Panc1 (cell line): ENCODE results near the gene SUMF2. TPM values are rescaled to one million over a fixed set of nuclear protein-coding genes. Genes with fewer than 3 reads are reported as not detected.
A peak's percentile ranks its signal among the peaks of the same experiment; 100 is the strongest.
"Not testable (repeated sequence)": the region's sequence is repeated elsewhere in the genome, so short reads cannot be mapped to it uniquely, and the experiment has no call there.

Experiments used
- ATAC-seq: fragments of 200-7000 bp; cut with Tn5 transposase; 2 replicates; pipeline ENCODE4 v1.9.1; 2020; ENCODE audit warnings: mild to moderate bottlenecking, moderate library complexity
- BruUV-seq: library from RNA; stranded (reverse); fragments of 400-500 nt; replicated peaks from 2 replicates; lab custom pipeline; 2021; lab: Mats Ljungman, UMichigan
- CTCF ChIA-PET: fragments of 300-600 bp; sonication (Branson Sonifier 250); formaldehyde crosslinking; loops from one replicate; lab custom pipeline; 2022; ENCODE audit warnings: antibody characterized with exemption; lab: Charles Lee
- POLR2A ChIA-PET: fragments of 300-600 bp; sonication (Branson Sonifier 250); formaldehyde crosslinking; loops from one replicate; lab custom pipeline; 2022; ENCODE audit warnings: antibody characterized with exemption; lab: Charles Lee
- DNase-seq: peaks from one replicate; pipeline ENCODE4 v3.0.0-alpha.2; 2010; ENCODE audit warnings: low read depth, low spot score
- H3K27ac ChIP-seq: 2 replicates; pipeline ENCODE4 v1.5.1; 2011; ENCODE audit warnings: mild to moderate bottlenecking, low read length, inconsistent platforms
- H3K27me3 ChIP-seq: fragments of 200-500 bp; sonication (Bioruptor generic); 2 replicates; pipeline ENCODE4 v1.6.0; 2014; ENCODE audit warnings: low read length, inconsistent platforms; ENCODE audit not compliant: control insufficient read depth, insufficient read depth
- H3K36me3 ChIP-seq: fragments of 200-500 bp; sonication (Bioruptor generic); 2 replicates; pipeline ENCODE4 v1.5.1; 2014; ENCODE audit warnings: inconsistent platforms, mild to moderate bottlenecking, low read length, moderate library complexity; ENCODE audit not compliant: control insufficient read depth, insufficient read depth
- H3K4me1 ChIP-seq: 2 replicates; pipeline ENCODE4 v1.5.1; 2011; ENCODE audit warnings: inconsistent platforms, mild to moderate bottlenecking, low read length, moderate library complexity; ENCODE audit not compliant: control insufficient read depth, insufficient read depth
- H3K4me3 ChIP-seq, 2 experiments: 2 replicates each; pipeline ENCODE4 v1.5.1; 2011 to 2012; ENCODE audit warnings: low read depth in 2 of 2, low read length in 2 of 2, mild to moderate bottlenecking in 2 of 2, inconsistent platforms in 1 of 2, moderate library complexity in 1 of 2
- H3K9me3 ChIP-seq: fragments of 200-500 bp; sonication (Bioruptor generic); 2 replicates; pipeline ENCODE4 v1.5.1; 2014; ENCODE audit warnings: low read depth, mild to moderate bottlenecking, inconsistent platforms, low read length, moderate library complexity; ENCODE audit not compliant: control insufficient read depth, insufficient read depth
- POLR2AphosphoS5 ChIP-seq: IDR thresholded peaks from 2 replicates; pipeline ENCODE4 v1.6.1; 2012; ENCODE audit warnings: mild to moderate bottlenecking, low read depth, low read length, moderate library complexity
- SIN3A ChIP-seq: IDR thresholded peaks from 2 replicates; pipeline ENCODE4 v1.6.1; 2012; ENCODE audit warnings: low read depth, mild to moderate bottlenecking, low read length, moderate library complexity, borderline replicate concordance; ENCODE audit not compliant: insufficient read depth
- TCF7L2 ChIP-seq: IDR thresholded peaks from 2 replicates; pipeline ENCODE4 v1.6.1; 2011; ENCODE audit warnings: mild to moderate bottlenecking, low read depth, low read length, inconsistent platforms
- in situ Hi-C: cut with HindIII; loops from 2 replicates; pipeline ENCODE4 v1.10.0; 2016; ENCODE audit warnings: low sequenced_read_pairs, low pct_unique_long_range_greater_than_20kb
- intact Hi-C: fragments of 100-400 bp; cut with micrococcal nuclease; formaldehyde crosslinking; loops from one replicate; pipeline ENCODE4 v1.10.0; 2022; ENCODE audit not compliant: unreplicated experiment
- total RNA-seq: library from RNA; stranded (reverse); gene quantifications from one replicate; pipeline ENCODE4 v1.2.1, GENCODE V29; 2021; ENCODE audit not compliant: unreplicated experiment
- TF ChIP-seq, protein P1 (sequence below), 2 experiments: IDR thresholded peaks; 2 replicates each; pipeline ENCODE4 v1.6.1; 2011 to 2012; ENCODE audit warnings: low read depth in 2 of 2, control low read depth in 1 of 2, low read length in 1 of 2, mild to moderate bottlenecking in 1 of 2, moderate library complexity in 1 of 2; ENCODE audit not compliant: insufficient read depth in 1 of 2
- TF ChIP-seq, protein P2 (sequence below): fragments of 450-650 bp; IDR thresholded peaks from 2 replicates; pipeline ENCODE4 v1.5.1; 2017; ENCODE audit warnings: mild to moderate bottlenecking

Gene SUMF2
- total RNA-seq, 1 experiment from 2014 or later = 156 TPM

DNA sequence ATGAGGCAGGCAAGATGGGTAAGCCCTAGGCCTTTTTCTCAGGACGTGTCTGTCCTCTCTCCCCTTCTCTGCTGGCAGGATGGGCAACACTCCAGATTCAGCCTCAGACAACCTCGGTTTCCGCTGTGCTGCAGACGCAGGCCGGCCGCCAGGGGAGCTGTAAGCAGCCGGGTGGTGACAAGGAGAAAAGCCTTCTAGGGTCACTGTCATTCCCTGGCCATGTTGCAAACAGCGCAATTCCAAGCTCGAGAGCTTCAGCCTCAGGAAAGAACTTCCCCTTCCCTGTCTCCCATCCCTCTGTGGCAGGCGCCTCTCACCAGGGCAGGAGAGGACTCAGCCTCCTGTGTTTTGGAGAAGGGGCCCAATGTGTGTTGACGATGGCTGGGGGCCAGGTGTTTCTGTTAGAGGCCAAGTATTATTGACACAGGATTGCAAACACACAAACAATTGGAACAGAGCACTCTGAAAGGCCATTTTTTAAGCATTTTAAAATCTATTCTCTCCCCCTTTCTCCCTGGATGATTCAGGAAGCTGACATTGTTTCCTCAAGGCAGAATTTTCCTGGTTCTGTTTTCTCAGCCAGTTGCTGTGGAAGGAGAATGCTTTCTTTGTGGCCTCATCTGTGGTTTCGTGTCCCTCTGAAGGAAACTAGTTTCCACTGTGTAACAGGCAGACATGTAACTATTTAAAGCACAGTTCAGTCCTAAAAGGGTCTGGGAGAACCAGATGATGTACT lies 15.5 kb downstream of the SUMF2 start:
- Histone ChIP-seq H3K27ac (peak overlapping the region; percentile 5), H3K27me3 (no peaks in the 10 kb centered on the region), H3K9me3 (no peaks in the 10 kb centered on the region), H3K36me3 (no peaks in the 10 kb centered on the region), H3K4me1 (peaks cover 14% of the 10 kb centered on the region), H3K4me3 (no peak overlapping the region)
- TF ChIP-seq TCF7L2 (no peak), POLR2AphosphoS5 (no peak), SIN3A (no peak)
- TF ChIP-seq, protein P1, sequence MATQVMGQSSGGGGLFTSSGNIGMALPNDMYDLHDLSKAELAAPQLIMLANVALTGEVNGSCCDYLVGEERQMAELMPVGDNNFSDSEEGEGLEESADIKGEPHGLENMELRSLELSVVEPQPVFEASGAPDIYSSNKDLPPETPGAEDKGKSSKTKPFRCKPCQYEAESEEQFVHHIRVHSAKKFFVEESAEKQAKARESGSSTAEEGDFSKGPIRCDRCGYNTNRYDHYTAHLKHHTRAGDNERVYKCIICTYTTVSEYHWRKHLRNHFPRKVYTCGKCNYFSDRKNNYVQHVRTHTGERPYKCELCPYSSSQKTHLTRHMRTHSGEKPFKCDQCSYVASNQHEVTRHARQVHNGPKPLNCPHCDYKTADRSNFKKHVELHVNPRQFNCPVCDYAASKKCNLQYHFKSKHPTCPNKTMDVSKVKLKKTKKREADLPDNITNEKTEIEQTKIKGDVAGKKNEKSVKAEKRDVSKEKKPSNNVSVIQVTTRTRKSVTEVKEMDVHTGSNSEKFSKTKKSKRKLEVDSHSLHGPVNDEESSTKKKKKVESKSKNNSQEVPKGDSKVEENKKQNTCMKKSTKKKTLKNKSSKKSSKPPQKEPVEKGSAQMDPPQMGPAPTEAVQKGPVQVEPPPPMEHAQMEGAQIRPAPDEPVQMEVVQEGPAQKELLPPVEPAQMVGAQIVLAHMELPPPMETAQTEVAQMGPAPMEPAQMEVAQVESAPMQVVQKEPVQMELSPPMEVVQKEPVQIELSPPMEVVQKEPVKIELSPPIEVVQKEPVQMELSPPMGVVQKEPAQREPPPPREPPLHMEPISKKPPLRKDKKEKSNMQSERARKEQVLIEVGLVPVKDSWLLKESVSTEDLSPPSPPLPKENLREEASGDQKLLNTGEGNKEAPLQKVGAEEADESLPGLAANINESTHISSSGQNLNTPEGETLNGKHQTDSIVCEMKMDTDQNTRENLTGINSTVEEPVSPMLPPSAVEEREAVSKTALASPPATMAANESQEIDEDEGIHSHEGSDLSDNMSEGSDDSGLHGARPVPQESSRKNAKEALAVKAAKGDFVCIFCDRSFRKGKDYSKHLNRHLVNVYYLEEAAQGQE (IDR thresholded peaks at IDR 0.05; ENCODE audit: insufficient read depth in 1 of 2, low read depth in 2 of 2, low read length in 1 of 2) = no peak
- TF ChIP-seq, protein P2, sequence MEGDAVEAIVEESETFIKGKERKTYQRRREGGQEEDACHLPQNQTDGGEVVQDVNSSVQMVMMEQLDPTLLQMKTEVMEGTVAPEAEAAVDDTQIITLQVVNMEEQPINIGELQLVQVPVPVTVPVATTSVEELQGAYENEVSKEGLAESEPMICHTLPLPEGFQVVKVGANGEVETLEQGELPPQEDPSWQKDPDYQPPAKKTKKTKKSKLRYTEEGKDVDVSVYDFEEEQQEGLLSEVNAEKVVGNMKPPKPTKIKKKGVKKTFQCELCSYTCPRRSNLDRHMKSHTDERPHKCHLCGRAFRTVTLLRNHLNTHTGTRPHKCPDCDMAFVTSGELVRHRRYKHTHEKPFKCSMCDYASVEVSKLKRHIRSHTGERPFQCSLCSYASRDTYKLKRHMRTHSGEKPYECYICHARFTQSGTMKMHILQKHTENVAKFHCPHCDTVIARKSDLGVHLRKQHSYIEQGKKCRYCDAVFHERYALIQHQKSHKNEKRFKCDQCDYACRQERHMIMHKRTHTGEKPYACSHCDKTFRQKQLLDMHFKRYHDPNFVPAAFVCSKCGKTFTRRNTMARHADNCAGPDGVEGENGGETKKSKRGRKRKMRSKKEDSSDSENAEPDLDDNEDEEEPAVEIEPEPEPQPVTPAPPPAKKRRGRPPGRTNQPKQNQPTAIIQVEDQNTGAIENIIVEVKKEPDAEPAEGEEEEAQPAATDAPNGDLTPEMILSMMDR = peak; percentile 93
- BruUV-seq = TSS peak; percentile 89
- ATAC-seq (peak; percentile 86), DNase-seq (no peak)
- intact Hi-C loops (loop anchor here (10.0 kb wide), 1 partner anchor 435 kb away; no protein-coding TSS in a partner anchor), in situ Hi-C loops (no loop called here)
- ChIA-PET CTCF (interaction anchor here (0.7 to 1.9 kb wide), 3 partner anchors 25 to 29 kb away, joined by 3 to 6 read pairs (median 4); partner anchors contain the start of genes CCT6A, CHCHD2 and PSPH), POLR2A (interaction anchor here (0.6 kb wide), 2 partner anchors 8 to 59 kb away, joined by 5 to 8 read pairs; no protein-coding TSS in a partner anchor)

DNA sequence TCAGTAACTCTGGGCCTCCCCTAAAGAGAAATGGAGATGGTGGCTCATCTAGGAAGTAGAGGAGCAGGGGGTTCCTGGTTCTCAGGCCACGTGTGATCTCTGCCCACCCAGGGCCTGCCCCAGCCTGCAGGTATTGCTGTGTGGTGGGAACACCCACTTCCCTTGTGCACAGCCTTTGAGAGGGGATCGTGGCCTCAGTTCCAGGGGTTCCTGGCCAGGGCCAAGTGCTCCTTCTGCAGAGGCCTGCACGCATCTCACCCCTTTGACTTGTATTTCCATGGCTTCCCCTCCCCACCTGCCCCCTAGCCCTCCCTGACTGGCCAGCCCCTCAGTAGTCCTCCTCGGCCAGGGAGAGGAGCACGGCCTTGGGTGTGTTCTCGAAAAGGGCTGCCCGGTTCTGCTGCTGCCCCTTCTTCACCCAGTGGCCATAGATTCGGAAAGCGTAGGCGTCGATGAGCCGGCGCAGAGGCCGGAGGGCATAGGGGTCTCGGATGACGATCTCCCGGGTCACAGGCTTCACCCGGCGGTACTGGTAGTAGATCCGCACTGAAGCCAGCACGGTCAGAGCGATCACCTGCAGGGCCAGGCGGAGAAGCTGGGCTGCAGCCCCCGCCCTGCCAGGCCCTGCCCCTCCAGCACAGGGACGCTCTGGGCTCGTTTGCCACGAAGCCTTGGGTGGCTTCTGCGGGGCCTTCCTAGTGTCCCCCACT lies 16.8 kb downstream of the SUMF2 start:
- H3K36me3 ChIP-seq, intact Hi-C loops, ATAC-seq, H3K27ac ChIP-seq, H3K27me3 ChIP-seq, in situ Hi-C loops, H3K9me3 ChIP-seq, BruUV-seq, POLR2A ChIA-PET, H3K4me3 ChIP-seq, DNase-seq: not testable (repeated sequence)
- CTCF ChIA-PET = interaction anchor here (0.6 to 1.5 kb wide), 2 partner anchors 14 to 30 kb away, joined by 6 read pairs; partner anchors contain the start of genes CCT6A and PSPH
- H3K4me1 ChIP-seq = peaks cover 14% of the 10 kb centered on the region
